Measurements from ENCODE around the gene KCNJ5. TPM values are rescaled to one million over a fixed set of nuclear protein-coding genes. Genes with fewer than 3 reads are reported as not detected.

The KCNJ5 gene
- total RNA-seq, 1 experiment from 2014 or later, result 0.22 TPM

DNA sequence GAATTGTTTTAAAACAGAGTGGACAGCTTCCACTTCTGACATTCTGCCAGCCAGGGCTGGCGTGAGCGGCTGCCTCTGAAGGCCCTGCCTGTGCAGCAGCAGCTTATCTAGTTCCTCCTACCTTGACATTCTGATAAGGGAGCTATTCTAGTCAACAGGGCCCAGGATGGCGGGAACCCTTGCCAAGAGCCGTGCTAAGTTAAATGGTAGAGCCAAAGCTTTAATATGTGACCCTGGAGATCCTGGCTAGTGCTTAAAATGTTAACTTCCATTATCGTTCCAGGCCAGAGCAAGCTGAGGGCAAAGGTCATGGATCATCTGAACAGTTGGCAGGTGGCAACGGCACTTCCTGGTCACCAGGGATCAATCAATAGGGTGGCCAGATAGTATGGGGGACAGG is 3.5 kb downstream of the KCNJ5 start (continued):
- no peak for TF ChIP-seq AFF4 (CRISPR knock-in tag; IDR thresholded peaks at IDR 0.05; ENCODE audit: borderline replicate concordance)
- no peak for TF ChIP-seq OVOL2 (CRISPR knock-in tag; IDR thresholded peaks at IDR 0.05; ENCODE audit: borderline replicate concordance)
- no peak for TF ChIP-seq NFE2L1 (CRISPR knock-in tag; IDR thresholded peaks at IDR 0.05)
- TF ChIP-seq AR (CRISPR knock-in tag; IDR thresholded peaks at IDR 0.05), result no peak
- no peak for TF ChIP-seq HMGXB4 (CRISPR knock-in tag; IDR thresholded peaks at IDR 0.05)
- TF ChIP-seq ZNF263 (CRISPR knock-in tag; IDR thresholded peaks at IDR 0.05; ENCODE audit: low read depth), result no peak
- TF ChIP-seq, protein P1, sequence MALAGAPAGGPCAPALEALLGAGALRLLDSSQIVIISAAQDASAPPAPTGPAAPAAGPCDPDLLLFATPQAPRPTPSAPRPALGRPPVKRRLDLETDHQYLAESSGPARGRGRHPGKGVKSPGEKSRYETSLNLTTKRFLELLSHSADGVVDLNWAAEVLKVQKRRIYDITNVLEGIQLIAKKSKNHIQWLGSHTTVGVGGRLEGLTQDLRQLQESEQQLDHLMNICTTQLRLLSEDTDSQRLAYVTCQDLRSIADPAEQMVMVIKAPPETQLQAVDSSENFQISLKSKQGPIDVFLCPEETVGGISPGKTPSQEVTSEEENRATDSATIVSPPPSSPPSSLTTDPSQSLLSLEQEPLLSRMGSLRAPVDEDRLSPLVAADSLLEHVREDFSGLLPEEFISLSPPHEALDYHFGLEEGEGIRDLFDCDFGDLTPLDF (CRISPR knock-in tag; IDR thresholded peaks at IDR 0.05), result no peak
- no peak for TF ChIP-seq PREB (CRISPR knock-in tag; IDR thresholded peaks at IDR 0.05; ENCODE audit: borderline replicate concordance)
- no peak for TF ChIP-seq CBFB (CRISPR knock-in tag; IDR thresholded peaks at IDR 0.05; ENCODE audit: low read depth)

DNA sequence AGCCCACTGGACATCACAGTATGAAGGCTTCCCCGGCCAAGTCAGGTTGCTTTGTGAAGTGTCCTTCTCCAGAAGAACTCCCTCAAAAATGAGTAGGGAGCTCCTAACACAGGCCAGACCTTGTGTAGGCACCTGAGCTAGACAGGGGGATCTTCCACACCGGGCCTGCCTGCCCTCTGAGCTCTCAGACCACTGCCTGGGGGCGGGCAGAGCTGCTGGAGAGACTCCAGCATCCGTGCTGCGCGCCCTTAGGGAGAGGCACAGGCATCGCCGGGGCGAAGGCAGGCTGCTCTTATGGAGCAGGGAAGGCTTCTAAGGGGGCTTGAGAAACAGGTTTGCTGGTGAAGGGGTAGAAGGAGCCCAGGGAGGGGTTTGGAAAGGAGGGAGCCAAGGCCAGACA is 4.4 kb downstream of the KCNJ5 start:
- ATAC-seq (no peak), DNase-seq (ENCODE audit: low spot score) (no peak)
- no peak for TF ChIP-seq NR2C2 (CRISPR knock-in tag; IDR thresholded peaks at IDR 0.05)
- Mint-ChIP-seq H3K4me1 (peaks cover 11% of the 10 kb centered on the region), H3K36me3 (no peaks in the 10 kb centered on the region), H3K27me3 (ENCODE audit: low read depth) (peaks cover 92% of the 10 kb centered on the region), H3K9me3 (no peaks in the 10 kb centered on the region), H3K27ac (no peak overlapping the region), H3K4me3 (no peak overlapping the region)
- CTCF ChIA-PET, result no interaction called here
- POLR2A ChIA-PET, result no interaction called here

DNA sequence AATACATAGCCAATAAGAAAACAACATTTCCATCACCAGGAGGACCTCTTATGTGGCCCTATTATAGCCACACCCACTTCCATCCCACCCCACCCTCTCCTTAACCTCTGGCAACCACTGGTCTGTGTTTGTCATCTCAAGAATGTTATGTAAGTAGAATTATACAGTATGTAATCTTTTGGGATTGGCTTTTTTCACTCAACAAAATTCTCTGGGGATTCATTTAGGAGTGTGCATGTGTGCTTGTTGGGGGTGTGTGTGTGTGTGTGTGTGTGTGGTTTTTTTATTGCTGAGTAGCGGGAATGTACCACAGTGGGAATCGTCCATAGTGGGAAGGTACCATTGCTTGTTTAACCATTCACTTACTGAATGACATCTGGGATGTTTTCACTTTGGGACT is 5.2 kb downstream of the KCNJ5 start:
- H3K36me3 Mint-ChIP-seq, result no peaks in the 10 kb centered on the region

More for the DNA sequence above, 5.2 kb downstream of the KCNJ5 start:
- Mint-ChIP-seq H3K9me3 (no peaks in the 10 kb centered on the region), H3K4me1 (peaks cover 13% of the 10 kb centered on the region), H3K4me3 (no peak overlapping the region), H3K27me3 (ENCODE audit: low read depth) (peaks cover 93% of the 10 kb centered on the region), H3K27ac (no peak overlapping the region)
- no peak for TF ChIP-seq GABPB1 (CRISPR knock-in tag; IDR thresholded peaks at IDR 0.05)
- ChIA-PET POLR2A (no interaction called here), CTCF (no interaction called here)
- ATAC-seq, result no peak
- no peak for DNase-seq (ENCODE audit: low spot score)

Measured in WTC11 (cell line).